Measurements from ENCODE around the gene NCAPD2.
A peak's percentile ranks its signal among the peaks of the same experiment; 100 is the strongest.
"Not testable (repeated sequence)": the region's sequence is repeated elsewhere in the genome, so short reads cannot be mapped to it uniquely, and the experiment has no call there.

NCAPD2 gene

DNA sequence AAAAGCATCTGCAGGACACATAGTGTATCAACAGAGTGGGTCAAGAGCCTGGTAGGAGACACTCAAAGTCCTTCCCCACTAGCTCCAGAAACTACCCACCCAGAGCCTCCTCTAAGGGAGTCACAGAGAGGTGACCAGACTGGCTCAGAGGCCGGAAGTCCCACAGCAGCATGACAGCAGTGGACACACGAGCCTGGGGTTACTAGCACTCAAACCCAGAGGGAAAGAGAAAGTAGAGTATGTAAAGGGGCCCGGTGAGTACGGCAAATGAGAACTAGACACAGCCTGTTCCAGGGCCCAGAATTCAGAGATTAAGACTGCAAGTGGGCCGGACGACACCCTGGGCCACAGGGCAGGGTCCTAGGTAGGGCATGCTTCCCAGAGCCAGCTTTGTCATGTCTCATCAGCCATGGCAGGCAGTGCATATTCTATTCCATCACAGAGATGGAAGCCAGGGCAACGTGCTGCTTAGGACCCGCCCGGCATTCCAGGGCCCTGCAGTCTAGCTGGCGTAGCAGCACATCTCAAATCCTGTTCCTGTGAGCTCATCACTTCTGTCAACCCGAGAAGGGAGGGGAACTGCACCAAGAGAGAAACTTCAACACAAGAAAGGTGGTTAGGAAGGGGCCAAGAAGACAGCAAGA is 57.7 kb downstream of the NCAPD2 start:
- DNase-seq, result no peak

DNA sequence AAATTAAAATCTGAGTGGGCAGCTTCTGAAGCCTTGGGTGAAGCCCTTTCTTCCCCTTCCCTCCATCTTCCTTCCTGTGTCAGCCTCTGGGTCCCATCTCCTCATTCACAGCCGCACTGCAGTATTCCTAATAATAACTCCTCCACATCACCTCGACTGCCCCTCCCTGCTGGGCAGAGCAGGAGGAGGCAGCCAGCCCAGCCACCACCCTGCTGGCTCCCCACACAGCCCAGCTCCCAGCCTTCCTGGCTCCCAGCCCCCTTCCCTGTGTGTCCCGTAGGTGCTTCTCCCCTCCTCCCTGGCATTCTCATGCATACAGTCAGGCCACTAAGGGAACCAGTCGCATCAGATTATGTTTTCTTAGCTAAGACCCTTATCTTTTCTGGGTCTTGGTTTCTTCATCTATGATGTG is 58.2 kb downstream of the NCAPD2 start:
- DNase-seq, result no peak

DNA sequence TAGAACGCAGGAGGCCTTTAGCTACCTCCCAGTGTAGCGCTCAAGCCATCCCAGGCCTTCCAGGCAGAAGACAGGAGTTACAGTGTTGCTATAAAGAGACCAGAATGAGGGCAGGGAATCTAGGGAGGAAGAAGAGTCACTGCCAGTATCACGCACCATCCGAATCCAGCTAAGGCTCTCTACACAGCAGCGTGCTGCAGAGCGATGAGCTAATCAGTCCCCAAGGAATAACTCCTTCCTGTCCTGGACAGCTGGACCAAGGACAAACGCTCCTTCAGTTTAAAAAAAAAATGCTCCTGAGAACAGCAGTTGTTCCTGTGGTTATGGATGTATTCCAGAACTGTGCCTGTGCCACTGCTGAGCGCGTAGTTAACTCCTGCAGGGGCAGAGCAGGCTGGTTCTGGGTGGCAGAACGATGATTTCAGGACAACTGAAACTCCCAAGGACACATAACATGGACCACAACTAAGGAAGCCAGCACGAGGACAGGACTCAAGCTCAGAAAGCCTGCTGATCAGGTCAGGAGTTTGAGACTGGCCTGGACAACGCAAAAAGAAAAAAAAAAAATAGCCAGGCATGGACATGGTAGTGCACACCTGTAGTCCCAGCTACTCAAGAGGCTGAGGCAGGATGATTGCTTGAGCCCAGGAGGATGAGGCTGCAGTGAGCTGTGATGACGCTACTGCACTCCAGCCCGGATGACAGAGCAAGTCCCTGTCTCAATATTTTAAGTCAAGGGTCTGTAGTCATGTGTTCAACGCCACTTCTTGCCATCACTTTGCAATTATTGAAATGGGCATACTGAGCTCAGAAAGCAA is 59.4 kb downstream of the NCAPD2 start:
- peak; percentile 53 for DNase-seq

DNA sequence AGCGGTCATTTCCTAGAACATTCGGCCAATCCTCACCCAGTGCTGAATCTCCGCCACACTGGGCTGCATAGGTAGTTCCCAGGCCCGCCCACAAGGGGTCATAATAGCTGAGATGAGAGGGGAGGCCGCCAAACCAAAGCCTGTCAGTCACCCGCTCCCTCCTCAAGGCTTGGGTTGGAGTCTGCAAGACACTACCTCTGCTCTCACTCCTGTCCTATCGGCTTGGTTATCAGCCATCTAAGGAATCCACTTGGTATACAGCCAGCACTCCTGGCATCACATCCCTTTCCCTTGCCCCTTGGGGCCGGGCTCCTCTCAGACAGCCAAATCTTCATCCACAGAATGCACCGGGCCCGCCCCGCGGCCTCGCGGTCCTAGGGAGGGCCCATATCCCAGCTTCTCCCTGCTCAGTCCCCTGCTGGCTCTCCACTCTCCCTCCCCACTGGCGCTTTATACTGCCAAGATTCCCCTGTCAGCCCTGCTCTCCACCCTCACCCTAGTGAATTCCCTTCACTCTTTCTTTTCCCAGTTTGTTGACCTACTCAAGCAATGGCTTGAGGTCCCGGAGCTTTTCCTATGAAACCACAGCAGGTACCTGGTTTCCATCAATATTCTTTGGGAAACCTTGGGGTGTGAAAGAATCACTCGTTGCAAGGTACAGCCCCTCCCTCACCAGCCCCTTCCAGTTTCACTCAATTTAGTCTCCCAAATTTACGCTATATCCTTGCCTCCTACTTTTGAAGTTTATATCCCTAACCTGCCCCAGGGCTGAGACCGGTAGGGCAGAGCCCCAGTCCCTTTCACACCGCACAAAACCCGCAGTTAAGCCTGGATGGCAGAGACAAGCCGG is 60.5 kb downstream of the NCAPD2 start:
- peak; percentile 71 for DNase-seq

DNA sequence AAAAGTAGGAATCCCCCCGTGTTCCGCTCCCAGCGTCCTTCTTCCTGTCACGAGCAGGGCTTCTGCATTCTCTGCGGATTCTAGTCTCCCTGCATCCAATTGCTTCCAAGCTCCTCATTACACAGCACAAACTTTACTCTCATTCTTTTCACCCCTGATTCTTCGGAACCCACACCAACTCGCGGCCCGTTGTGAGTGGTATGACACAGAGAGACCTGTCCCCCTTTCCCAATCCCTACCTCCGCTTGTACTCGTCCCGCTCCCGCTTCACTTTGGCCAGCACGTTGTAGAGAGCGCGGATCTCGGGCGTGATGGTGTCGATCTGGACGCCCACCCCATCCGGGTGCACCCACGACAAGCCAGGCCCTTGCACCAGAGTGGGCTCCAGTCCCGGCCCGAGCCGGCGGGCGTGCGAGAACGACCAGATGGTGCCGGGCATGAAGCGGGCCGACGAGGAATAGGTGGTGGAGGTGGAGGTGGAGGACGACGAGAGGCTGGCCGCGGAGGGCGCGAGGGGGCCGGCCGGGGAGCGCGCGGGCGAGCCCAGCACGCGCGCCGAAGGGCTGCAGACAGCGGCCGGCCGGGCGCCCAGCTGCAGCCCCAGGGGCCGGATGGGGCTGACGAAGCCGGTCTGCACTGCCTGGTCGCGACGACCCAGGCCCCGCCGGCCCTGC is 61.3 kb downstream of the NCAPD2 start:
- no peak for DNase-seq

DNA sequence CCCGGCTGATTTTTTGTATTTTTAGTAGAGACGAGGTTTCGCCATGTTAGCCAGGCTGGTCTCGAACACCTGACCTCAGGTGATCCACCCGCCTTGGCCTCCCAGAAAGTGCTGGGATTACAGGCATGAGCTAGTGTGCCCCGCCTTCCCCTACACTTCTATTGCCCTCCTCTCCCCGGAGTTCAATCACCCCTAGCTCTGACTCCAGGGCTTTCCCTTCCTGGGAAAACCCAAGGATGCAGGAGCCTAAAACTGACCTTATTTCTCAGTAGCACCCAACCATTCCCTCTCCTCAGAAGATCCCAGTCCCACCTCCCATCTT is 62.6 kb downstream of the NCAPD2 start:
- not testable (repeated sequence) for DNase-seq

DNA sequence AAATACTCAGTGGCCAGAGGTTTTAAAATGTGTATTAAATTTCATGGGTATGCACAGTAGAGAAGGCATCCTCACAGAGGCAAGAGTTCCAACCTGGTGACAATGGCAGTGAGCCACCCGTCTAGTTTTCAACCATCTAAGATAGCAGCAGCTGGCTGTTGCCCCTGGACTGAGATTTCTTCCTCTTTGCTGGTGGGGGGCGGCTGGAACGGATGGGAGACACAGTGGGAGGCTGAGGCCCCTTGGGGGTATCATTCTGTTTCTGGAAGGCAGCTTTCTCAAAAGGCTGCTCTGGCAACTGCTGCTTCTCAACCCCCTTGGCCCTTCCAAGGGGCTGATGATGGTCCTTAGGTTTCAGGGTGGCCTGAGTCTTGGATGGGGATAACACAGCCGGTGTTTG is 63.0 kb downstream of the NCAPD2 start:
- no peak for DNase-seq

DNA sequence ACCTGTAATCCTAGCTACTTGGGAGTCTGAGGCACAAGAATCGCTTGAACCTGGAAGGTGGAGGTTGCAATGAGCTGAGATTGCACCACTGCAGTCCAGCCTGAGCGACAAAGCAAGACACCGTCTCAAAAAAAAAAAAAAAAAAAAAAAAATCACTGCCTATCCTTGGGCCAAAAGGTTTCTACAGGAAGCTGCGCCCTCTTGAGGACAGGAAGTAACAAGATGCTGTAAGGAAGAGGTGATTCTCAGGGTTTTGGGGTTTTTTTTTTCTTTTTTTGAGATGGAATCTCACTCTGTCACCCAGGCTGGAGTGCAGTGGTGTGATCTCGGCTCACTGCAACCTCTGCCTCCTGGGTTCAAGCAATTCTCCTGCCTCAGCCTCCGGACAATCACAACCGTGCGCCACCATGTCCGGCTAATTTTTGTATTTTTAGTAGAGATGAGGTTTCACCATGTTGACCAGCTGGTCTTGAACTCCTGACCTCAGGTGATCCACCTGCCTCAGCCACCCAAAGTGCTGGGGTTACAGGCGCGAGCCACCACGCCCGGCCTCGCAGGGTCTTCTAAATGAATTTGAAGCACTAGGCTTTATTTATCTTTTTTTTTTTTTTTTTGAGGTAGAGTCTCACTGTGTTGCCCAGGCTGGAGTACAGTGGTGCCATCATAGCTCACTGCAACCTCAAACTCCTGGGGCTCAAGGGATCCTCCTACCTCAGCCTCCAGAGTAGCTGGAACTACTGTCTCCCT is 64.3 kb downstream of the NCAPD2 start:
- DNase-seq, result not testable (repeated sequence)

DNA sequence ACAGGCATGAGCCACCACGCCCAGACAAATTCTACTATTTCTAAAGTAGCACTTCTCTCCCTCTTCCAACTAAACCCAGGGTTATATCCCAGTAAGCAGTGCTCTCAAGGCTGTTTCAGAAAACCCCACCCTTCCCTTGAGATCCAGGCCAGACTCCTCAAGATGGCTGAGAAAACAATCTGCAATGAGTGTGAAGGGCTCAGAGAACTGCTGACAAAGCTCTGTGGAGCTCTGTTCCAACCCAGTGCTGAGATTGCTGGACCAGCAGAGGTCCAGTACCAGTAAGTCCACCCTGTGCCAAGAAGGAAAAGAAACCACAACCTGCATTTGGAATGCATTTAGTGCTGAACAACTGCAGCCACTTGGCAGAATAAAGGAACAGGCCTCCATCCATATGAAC is 65.6 kb downstream of the NCAPD2 start:
- no peak for DNase-seq

DNA sequence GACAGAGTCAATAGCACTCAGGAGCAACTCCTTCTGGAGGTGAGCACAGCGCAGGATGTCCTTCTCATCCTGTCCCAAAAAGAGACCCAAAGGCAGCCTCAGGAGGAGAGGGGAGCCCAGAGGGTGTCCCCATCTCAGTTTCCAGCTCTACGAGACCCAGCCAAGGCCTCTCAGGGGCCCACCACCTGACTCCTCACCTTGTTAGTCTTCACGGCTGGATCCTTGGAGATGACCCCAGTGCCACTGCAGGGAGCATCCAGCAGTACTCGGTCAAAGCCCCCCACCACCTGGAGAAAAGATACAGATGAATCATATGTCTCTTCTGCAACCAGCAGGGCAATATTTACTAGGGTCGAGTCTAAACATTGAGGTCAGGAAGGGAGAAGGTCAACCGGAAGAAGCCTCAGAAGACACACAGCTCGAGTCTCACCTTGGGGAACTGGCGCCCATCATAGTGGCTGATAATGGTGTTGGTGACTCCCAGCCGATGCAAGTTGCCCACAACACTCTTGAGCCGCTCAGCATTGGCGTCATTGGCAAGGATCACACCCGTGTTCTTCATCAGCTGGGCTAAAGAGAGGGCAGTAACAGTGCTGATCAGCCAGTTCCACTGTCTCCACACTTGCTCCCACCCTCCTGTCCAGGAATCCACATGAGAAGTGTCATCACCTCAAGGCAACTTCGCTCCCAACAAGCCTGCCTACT is 66.8 kb downstream of the NCAPD2 start:
- no peak for DNase-seq

DNA sequence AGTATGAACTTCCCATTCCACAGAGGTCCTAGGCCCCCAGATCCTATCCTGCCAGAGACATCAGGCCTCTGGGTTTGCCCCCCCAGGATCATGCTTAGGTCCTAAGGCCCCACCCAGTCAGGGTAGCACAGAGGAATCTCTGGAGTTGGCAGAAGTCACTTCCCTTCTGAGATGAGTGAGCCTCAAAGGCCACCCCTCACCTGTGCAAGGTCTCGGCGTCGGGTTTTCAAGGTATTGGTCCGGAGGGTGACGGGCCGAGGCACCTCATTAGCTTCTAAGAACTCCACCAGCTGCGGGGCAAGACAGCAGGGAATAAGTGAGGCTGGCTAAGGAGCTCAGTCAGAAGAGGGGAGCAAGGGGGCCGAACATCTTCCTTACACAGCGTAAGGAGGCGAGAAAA is 69.0 kb downstream of the NCAPD2 start:
- DNase-seq, result no peak

DNA sequence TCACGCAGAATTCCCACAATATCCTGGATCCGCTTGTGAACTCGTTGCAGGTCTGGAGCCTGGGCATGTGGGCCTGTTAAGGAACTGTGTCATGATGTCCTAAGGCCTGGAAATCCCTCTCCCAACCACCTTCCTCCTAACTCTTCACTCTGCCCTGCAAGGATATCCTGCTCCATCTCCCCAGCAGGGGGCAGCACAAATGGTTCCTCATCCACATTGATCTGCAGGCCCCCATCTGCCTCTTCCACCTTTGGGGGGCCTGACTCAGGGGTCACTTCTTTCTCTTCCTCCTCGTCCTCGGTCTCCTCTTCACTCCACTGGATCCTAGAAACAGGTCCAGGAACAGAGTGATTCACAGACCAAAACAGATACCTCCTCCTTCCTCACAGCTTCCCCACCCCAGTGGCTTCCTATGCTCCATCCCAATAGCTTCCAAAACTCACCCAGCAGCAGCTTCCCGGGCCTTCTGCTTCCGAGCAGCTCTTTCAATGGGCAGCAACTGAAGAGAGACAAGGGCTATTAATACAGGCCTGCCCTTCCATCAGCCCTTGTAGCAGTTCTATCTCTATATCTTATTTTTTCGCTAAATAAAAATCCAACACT is 69.6 kb downstream of the NCAPD2 start:
- peak; percentile 50 for DNase-seq

DNA sequence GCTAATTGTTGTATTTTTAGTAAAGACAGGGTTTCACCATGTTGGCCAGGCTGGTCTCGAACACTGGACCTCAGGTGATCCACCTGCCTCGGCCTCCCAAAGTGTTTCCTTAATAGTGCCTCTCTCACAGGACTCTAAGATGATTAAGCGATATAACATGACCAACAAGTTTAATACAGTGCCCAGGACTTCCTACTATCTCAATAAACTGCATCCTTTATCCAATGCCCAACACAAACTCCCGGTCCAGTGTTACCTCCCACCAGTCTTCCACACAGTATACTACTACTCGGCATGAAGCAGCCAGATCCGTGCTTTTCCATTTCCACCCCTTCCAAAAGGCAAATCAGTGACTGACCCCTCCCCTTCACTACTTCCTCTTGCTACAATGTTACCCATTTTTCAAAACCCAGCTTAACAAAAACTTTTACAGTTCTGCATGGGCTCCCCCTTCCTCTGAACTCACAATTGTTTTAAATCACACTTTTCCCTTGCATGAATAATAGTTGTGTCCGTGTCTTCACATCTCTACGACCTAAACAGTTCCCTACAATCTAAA is 73.3 kb downstream of the NCAPD2 start:
- no peak for DNase-seq

DNA sequence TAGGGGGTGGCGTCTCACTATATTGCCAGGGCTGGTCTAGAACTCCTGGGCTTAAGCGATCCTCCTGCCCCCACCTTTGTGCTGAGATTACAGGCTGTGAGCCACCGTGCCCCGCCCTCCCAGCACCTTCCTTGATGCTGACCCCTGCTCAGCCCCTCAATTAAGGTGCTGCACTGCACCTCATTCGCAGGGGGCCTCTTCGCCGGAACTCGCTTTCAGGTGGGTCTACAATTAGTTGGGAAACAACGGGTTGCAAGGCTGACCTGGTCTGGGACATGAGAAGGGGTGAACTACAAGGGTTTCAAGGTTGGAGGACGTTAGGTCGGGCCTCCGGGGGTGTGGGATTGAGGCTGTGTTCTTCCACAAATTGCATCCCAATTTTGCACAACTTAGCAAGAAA is 75.4 kb downstream of the NCAPD2 start:
- no peak for DNase-seq

DNA sequence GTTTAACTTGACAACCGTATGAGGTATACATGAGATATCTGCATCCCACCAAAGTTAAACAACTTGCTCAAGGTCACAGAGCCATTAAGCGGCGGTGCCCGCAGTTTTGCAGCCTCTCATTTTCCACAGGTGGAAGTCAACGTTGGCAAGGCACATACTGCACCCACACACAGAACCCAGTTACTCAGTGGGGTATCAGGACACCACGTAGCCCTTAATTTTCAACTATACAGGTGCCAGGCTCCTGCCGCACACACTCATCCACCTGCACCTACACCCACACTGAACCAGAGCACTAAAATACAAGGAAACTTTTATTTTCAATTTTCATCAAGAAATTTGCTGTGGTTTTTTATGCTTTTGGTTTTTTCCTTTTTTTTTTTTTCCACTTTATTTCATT is 75.9 kb downstream of the NCAPD2 start:
- DNase-seq, result no peak

DNA sequence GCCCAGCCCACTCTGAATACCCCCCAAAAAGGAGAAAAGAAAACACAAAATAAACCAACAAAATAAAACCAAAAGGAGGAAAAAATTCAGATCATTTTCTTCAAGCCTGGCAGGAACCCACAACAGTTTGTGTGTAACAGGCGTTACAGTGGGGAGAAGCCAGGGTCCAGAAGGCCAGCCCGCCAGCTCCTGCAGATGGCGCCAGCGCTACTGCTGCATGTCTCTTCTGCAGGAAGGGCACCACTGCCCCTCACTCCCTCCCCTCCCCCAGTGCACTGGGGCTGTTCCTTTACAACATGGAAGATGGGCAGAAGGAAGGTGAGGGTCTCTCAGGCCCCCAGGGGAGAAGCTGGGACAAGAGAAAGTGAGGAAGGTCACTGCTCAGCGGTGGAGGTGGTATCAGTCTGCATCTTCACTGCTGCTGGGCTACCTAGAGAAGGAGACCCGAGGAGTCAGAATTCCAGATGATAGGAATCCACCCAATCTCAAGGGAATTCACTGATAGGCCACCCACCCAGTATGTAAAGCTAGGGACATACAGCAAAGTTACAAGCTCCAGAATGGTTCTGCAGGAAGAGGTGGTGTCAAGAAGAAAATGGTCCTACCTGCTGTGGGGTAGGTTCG is 76.5 kb downstream of the NCAPD2 start:
- no peak for DNase-seq

DNA sequence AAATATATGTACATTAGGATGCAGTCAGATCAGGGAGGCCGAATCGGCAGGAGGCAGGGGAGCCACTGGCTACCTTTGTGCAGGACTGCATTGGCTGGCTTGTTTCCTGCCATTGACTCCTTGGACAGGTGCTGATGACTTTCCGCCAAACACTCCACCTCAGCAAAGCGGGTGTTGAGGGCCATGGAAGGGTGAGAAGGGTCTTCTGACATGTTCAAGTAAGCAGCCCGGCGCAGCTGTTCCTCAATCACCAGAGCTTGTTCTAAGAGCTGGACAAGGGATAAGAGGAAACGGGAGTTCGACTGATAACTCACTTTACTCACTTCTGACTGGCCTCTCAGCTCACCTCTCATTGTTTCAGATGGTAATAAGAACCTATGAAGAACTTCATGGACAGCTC is 79.1 kb downstream of the NCAPD2 start:
- DNase-seq, result no peak

DNA sequence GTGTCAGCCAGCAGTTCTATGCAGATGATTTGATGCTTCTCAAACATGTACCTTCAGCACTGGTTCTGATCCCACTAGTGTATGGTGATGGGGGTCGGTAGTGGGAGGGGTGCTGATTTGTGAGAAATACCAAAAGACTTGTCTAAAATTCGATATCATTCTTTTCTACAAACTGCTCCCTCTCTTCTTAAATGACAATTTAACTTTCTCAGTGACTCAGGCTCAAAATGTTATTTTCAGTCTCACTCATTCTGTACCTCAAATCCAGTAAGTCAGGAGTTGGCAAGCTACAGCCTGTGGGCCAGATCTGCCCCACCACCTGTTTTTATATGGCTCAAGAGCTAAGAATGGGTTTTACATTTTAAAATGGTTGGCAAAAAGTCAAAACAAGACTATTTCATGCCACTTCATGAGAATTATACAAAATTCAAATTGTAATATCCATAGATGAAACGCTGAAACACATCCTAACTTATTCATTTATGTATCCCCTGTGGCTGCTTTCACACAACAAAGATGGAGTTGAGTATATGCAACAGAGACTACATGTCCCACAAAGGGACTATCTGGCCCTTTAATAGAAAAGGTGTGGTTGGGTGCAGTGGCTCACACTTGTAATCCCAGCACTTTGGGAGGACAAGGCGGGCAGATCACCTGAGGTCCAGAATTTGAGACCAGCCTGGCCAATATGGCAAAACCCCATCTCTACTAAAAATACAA is 80.8 kb downstream of the NCAPD2 start:
- DNase-seq, result no peak

DNA sequence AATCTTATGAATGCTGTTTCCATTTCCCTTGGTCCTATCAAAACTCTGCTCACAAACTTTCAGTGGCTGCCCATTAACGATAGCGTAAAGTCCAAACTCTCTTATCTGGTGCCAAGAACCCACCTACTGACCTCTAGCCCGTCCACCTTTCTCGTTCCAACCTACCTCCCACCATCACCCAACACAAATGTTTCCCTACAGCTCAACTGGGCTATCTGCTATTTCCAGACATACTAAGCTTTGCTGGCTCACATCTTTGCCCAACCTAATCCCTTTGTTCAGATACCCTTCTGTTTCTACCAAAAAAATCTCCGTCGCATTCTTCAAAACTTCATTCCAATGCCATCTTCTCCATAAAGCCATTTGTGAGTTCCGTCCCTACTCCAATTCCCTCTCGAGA is 81.7 kb downstream of the NCAPD2 start:
- DNase-seq, result no peak
